GM12801 (cell line): Measurements from ENCODE around the gene ZNF618.

ENCODE experiments used
- TF ChIP-seq, protein P1 (sequence below): IDR thresholded peaks from one replicate; pipeline ENCODE4 v1.5.1; 2011; ENCODE audit warnings: control low read depth; ENCODE audit not compliant: insufficient read length; ENCODE audit errors: extremely low read depth

Gene ZNF618

DNA sequence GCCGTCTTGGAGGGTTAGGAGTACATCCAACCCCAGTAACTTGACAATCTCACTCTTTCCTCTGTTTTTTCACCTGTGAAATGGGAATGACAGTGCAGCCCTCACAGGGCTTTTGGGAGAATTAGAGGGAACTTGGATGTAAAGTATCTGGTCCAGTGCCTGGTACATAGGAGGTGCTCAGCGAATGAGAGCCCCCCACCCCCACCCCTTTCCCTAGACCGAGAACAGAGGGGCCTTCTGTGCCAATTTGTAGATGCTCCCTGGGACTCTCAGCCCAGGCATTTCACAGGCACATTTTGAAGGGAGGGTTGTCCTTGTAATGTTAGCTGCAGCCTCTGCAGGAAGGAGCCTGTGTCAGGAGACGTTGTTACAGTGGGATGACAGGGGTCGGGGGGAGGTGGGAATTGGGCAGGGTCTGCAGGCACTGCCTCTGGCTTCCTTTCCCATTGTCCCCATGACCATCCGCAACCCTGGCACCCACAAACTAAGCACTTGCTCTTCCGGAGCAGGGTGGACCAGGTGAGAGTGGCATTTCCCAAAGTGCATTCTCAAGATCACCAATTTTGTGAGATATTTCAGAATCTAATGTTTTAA lies 155.0 kb downstream of the ZNF618 start:
- TF ChIP-seq, protein P1, sequence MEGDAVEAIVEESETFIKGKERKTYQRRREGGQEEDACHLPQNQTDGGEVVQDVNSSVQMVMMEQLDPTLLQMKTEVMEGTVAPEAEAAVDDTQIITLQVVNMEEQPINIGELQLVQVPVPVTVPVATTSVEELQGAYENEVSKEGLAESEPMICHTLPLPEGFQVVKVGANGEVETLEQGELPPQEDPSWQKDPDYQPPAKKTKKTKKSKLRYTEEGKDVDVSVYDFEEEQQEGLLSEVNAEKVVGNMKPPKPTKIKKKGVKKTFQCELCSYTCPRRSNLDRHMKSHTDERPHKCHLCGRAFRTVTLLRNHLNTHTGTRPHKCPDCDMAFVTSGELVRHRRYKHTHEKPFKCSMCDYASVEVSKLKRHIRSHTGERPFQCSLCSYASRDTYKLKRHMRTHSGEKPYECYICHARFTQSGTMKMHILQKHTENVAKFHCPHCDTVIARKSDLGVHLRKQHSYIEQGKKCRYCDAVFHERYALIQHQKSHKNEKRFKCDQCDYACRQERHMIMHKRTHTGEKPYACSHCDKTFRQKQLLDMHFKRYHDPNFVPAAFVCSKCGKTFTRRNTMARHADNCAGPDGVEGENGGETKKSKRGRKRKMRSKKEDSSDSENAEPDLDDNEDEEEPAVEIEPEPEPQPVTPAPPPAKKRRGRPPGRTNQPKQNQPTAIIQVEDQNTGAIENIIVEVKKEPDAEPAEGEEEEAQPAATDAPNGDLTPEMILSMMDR, result no peak

DNA sequence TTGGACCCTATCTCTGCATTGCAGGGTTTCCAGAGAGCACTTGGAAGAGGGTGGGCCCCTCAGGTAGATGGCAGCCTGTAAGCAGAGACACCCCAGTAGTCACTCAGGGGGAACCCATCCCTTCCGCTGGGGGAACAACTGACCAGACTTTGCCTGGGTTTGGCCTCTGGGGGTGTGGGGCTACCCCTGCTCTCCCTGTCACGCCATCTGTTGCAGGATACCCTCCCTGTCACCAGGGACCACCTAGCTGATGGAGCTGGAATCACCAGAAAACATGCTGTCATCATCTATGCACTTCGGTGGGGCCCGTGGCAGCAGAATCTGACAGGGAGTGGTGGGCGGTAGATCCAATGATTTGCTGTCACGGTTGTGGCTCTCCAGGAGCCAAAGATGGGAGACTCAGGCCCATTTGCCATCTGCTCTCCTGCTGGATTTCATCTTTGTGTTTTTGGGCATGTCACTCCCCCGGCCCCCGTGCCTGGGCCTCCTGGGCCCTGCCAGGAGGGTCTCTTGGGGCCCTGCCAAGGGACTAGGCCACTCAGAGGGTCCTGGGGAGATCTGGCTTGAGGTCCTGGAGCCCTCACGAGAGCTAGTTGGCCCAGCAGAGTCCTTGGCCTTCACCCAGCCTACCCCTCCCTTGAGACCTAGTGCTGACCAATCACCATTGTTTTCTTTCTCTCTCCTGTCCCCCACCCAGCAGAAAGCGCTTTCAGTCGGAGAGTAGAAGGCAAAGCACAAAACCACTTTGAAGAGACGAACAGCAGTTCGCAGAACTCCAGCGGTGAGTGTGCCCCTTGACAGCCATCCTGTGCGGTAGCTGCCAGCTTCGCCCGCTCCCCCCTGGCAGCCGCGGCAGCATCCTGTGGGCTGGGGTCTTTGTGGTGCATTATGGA lies 156.1 kb downstream of the ZNF618 start:
- TF ChIP-seq, protein P1, result no peak

DNA sequence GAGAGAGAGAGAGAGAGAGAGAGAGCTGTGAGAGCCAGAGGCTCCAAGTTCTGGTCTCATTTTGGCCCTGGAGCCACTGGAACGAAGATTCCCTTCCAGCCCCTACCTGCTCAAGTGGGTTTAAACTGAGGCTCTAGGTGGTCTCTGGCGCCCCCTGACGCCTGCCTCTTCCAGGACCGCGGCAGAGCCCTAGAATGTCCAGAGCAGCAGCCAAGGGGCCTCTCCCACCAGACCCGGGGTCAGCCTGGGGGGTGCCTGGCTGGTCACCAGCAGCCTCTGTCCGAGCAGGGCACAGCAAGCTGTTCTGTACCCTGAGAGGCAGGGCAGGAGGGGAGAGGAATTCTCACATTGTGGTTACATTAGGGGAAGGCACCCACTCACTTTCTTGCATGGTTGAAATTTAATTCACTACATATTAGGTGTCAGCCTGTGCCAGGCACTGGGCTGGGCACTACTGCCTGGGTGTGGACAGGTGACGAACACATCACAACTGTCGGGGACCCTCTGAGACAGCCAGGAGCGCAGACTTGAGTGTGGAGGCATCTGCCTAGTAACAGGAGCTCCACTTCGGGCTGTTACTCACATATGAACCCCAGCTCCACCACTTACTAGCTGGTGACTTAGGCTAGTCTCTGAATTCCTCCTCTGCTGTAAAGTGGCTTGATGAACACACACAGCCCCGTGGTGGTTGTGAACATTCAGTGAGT lies 157.4 kb downstream of the ZNF618 start:
- TF ChIP-seq, protein P1, result no peak

DNA sequence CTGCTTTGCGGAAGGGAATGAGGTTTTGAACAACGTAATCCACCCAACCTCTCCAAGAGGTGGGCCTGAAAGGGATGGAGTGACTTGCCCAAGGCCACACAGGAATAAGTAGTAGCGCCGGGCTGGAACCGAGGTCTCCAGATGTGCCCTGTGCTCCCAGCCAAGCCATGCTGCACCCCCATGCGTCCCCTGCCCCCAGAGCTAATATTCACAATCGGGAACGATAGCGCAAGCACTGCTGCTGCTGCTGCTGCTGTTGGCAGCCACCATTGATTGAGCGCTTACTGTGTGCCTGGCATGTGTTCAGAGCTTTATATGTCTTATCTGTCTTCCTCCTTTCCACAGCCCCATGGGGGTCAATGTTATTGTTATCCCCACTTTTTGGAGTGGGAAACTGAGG lies 158.1 kb downstream of the ZNF618 start:
- TF ChIP-seq, protein P1, result no peak

DNA sequence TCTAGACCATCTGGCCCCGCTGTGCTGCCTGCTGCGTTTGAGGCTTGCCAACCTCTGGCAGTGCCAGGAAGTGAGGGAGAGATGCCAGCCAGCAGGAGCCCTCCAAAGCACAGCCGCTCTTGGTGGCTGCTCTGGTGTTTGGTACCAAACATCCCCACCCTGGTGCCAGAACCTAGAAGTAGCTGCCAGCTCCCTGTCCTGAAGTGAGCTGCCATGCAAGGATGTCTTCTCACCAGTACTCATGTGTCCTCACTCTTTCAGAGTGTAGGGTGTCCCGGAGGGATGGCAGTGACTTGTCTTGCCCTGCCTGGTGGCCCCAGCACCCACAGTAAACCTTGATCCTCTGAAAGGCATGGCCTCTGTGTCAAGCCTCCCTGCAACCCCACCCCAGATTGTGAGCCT lies 158.6 kb downstream of the ZNF618 start:
- TF ChIP-seq, protein P1, result no peak

DNA sequence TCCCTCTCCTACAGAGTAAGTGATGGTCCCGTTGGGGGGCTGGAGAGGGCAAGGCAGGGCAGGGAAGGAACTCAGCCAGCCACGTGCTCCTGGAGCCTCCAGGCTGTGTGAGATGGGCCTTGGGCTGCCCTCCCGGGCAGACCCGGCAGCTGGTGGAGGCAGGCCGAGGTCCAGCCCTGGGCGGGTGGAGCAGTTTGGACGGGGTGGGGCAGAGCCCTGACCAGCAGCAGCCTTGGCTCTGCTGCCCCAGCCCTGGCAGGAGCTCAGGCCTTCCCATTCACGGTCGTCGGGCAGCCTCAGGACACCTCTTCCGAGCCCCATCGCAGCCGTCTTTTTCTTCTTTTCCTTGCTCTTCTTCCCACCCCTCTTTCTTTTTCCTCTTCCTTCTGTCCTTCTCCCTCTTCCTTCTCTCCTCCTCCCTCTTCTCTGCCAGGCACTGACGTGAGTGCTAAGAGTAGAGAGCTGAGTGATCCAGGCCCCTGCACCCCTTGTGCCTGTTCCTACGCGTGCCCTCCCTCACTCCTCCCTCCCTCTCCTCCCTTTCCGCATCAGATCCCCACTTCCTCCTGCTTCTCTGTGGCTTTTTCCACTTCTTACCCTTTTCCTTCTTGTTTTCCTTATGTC lies 159.2 kb downstream of the ZNF618 start:
- TF ChIP-seq, protein P1, result no peak
